ENCODE measurements around the gene SNTB2.
"Not testable (repeated sequence)": the region's sequence is repeated elsewhere in the genome, so short reads cannot be mapped to it uniquely, and the experiment has no call there.

SNTB2 gene

DNA sequence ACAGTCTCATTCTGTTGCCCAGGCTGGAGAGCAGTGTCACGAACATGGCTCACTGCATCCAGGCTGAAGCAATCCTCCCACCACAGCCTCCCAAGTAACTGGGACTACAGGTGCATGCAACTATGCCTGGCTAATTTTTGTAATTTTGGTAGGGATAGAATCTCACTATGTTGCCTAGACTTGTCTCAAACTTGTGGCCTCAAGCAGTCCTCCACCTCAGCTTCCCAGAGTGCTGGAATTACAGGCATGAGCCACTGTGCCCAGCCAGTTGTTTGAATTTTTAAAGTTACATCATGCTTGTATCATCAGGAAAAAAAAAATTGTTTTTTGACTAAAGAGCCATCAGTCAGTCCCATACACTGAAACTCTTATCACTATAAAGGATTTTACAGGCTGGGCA lies 107.1 kb downstream of the SNTB2 start:
- no peak for DNase-seq

DNA sequence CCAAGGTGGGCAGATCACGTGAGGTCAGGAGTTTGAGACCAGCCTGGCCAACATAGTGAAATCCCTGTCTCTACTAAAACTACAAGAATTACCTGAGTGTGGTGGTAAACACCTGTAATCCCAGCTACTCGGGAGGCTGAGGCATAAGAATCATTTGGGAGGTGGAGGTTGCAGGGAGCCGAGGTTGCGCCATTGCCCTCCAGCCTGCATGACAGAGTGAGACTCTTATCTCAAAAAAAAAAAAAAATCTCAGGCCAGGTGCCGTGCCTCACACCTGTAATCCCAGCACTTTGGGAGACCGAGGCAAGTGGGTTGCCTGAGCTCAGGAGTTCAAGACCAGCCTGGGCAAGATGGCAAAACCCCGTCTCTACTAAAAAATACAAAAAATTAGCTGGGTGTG lies 109.8 kb downstream of the SNTB2 start:
- not testable (repeated sequence) for DNase-seq

DNA sequence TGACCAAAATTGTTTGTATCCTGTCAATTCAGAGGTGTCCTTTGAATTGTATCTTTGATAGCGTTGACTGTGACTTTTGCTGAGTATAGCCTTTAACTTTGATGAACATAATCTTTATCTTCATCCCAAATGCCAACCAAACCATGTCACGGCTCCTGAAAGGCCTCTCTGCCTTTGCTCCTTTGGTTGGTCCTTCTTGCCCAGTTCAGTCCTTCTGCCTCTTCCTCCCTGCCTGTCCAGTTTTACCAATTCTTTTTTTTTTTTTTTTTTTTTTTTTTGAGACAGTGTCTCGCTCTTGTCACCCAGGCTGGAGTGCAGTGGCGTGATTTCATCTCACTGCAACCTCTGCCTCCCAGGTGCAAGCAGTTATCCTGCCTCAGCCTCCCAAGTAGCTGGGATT lies 111.3 kb downstream of the SNTB2 start:
- DNase-seq: no peak

DNA sequence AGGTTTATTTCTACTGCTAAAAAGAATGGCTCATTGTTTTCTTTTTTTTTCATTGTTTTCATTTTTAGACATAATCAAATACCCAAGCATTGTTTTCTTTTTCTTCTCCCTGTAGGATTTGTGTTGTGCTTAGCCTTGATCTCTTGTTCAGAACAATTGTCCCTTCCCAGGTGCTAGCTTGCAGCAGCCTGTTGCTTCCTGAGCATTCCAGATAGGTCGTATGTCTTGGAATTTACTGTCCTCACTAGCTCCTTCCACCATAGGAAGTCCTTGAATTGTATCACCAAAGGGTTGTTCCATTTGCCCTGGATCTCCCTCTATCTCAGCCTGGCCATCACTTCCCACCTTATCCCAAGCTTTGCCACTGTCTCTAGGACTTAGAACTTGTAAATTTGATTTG lies 114.2 kb downstream of the SNTB2 start:
- no peak for DNase-seq

DNA sequence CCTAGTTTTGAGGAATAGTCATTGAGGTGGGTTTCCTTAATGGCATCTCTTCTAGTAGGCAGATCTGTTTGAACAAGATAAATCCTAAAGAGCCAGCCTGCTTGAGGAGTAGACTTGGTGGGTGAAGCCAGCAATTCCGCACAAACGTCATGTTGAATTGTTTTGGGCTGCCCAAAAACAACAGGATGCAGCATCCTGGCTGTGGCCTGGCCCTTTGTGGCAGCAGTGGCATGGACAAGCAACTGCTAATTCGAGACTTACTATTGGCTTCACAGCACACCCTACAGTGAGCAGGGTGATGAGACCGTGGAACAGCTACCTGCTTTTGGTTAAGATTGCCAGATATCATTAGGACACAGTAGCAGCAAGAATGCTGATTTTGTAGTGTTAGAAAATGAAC lies 114.9 kb downstream of the SNTB2 start:
- no peak for DNase-seq

DNA sequence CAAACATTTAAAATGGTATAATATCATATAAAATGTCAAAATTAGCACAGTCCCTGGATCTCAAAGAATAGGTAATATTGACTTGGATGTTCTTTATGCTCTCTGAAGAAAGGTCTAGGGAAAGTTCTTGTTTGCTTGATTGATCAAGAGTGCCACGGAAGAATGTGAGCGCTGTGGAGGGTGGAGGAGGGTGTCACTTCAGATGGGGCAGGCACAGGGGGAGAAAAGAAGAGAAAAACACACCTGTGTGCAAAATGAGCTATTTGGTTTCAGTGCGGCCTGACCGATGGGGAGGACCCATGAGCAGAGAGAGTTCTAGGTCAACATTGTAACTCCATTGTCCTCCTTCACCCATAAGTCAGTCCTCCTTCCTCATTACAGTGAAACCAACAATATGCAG lies 115.3 kb downstream of the SNTB2 start:
- DNase-seq: no peak

DNA sequence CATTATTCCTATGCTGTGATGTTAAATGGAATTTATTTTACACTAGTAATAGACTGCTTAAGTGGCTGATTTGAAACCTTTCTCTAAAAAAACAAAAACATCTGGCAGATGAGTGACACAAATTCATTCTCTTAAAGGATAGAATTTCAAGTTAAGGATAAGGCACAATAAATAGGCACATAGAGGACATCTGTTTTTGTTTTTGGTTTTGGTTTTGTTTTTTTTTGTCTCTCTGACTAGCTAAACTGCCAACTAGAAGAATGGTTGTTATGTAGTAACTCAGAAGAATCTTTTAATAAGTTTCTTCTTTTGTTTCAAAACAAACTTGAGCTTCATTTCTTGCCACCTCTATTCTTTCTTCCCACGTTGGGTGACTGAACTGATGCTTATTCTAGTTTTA lies 119.1 kb downstream of the SNTB2 start:
- DNase-seq: no peak

DNA sequence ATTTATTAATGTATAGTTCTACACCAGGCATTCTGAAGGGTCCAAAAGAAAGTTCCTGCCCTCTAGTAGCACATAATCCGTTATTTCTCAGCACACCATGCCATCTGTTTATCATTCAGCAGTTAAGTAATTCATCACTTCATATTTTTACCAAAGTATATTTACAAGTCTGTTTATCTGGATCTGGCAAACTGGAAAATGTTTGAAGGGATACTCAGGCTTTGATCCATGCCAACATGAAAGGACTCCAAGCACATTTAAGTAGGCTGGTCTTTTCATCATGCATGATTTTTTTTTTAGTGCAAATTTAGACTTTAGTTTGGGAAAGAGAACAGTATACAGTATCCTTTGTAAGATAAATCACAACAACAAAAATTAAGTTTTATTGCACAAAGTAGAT lies 120.1 kb downstream of the SNTB2 start:
- DNase-seq: no peak

DNA sequence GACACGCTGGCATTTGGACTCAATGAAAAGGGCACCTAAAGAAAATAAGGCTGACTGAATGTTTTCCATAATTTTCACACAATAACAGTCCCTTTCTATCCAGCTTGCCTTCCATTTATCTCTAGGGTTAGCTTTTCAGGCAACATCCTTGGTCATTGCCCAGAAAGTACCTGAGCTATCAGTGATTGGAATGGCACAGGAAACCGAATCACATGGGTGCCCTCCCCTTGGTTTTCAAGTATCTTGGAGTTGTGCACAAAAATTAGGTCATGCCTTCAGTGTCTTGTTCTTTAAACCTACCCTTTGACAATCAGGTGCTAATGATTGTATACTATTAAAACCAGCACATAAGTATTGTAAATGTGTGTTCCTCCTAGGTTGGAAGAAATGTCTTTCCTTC lies 120.9 kb downstream of the SNTB2 start:
- no peak for DNase-seq

DNA sequence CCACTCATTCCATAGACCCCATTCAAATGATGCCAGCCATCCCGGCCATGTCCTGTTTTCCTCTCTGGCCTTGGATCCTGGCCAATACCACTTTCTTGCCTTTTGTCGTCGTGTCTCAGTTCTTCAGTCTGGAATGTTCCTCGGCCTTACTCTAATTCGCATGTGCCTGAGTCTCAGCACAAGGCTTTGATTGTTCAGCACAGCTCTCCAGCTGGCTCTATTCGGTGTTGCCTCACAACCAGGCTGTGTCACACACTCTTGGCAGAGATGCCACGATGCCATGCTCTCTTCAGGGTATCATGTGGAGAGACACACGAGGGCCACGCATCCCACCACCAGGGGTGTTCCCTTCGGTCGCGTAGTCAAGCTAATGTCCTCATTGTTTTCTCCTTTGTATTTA lies 122.4 kb downstream of the SNTB2 start:
- no peak for DNase-seq

DNA sequence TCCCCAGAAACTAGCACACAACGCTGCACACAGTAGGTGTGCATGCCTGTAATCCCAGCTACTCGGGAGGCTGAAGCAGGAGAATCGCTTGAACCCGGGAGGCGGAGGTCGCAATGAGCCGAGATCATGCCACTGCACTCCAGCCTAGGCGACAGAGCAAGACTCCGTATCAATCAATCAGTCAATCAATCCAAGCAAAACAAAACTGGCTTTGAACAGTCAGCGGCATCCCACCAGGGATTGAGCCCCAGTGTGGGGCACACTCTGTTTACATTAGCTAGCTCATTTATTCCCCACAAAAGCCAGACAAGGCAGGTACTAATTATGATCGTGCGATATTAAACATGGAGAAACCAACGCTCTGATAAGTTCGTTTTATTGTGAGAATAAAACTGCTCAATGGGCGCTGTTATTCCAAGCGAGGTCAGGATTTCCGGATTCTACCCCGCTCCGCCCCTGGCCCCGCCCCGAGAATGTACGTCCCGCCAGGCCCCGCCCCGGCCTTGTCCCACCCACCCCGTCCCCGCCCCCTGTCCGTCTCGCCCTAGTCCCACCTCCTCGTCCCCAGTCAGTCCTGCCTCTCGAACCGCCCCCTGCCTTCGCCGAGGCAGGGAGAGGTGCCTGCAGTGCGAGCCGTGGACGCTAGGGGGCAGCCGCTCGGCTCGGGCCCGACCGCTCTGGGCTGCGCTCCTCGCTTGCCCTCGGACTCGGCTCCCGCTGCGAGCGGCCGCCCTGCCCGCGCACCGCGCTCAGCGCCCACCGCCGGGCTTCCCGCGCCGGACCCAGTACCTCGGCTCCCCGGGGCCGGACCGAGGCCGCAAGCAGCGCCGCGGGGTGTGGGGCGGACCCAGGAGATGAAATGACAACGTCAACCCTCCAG lies 123.9 kb downstream of the SNTB2 start, which contains the start of gene VPS4A:
TSS of gene VPS4A (plus strand) at position 698 of the 880 bp plus-strand sequence. CDS start at position 860, 162 bp downstream.
- DNase-seq: peak; percentile 66 to 94

DNA sequence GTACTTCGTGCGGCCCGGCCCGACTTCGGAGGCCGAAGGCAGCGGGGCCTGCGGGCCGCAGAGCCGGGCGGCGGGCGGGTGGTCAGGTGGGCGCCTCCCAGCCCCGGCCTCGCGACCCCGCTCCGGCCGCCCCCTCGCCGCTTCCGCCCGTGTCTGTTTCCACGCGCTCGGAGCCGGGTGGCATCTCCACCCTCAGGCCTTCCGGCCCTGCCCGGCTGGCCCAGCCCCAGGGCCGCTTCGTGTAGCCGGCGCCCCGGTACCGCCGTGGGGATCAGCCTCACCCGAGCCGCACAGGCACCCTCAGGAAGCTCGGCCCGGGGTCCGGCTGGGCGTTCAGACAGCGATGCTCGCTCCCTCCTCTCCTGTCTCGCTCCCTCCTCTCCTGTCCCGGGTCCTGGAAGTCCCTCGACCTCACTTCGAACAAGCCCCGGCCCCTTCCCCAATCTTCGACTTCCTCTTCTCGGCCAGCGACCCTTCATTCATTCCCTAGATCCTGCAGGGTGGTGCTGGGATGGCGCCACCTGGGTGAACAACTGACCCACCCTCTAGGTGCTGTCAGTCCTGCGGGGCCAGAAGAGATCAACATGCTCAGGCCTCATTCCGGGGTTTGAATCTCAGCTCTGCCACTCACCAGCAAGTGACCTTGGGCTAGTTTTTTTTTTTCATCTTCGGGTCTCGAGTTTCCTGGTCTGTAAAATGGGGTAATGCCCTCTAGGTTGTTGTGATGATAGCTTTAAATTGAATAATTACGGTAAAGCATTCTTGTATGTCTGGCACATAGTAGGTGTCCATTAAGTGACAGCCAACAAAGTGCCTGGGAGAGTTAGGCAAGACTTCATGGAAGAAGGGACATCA lies 124.8 kb downstream of the SNTB2 start:
- DNase-seq: peak; percentile 2 to 59

DNA sequence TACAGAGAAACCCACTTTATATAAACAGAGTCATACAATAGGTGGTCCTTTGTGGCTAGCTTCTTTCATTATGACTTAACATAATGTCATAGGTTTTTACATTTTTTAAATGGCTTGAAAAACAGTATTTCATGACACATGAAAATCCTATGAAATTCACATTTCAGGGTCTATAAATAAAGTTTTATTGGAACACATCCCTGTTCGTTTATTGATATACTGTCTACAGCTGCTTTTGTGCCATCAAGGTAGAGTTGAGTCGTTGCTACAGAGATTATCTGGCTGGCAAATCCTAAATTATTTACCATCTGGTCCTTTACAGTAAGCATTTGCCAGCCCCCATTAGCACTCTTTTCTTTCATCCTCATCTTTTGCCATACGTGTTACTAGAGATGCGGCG lies 126.5 kb downstream of the SNTB2 start:
- DNase-seq: no peak

DNA sequence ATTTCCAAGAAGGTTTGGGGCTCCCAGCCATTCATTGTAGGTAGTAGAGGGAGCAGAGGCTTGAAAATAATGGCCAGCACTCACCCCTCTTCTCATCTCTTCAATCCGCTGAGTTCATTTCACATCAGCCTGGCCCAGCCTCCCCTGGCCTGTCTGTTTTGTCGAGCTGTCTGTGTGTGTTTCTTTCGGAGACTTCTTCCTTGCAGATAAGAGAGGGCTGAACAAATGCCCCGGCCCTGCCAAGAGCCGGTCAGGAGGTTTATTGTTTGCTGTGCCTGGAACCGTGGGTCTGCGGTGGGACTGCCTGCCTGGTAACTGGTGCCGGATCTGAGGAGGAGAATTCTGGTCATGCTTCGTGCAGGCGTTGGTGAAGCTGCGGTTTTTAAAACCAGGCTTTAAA lies 127.6 kb downstream of the SNTB2 start:
- DNase-seq: no peak

DNA sequence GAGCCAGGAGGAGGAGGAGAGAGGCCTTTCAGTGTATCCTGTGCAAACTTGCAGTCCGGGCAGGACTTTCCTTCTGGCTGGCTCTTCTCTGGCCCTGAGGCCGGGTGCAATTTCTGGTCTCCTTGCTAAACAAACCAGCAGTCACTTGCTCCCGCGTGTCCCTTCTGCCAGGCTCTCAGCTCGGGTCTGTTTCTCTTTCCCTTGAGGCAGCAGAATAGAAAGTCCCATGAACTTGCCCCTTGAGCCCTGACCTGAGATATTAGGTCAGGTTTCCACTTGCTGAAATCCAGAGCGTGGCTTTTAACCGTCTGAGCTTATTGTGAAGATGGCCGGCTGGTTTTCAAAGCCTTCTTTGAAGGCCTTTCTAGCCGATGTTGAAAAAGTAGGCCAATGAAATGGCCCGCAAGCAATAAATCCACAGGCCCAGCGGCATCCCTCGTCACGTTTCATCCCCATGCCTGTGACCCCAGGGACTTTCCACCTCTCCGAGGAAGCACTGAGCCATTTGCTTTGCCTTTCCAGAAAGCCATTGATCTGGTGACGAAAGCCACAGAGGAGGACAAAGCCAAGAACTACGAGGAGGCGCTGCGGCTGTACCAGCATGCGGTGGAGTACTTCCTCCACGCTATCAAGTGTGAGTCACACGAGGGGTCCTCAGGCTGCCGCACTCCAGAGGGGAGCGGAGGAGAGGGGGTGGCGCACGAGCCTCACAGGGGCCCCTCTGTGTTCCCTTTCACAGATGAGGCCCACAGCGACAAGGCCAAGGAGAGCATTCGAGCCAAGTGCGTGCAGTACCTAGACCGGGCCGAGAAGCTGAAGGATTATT lies 128.7 kb downstream of the SNTB2 start:
- DNase-seq: no peak

DNA sequence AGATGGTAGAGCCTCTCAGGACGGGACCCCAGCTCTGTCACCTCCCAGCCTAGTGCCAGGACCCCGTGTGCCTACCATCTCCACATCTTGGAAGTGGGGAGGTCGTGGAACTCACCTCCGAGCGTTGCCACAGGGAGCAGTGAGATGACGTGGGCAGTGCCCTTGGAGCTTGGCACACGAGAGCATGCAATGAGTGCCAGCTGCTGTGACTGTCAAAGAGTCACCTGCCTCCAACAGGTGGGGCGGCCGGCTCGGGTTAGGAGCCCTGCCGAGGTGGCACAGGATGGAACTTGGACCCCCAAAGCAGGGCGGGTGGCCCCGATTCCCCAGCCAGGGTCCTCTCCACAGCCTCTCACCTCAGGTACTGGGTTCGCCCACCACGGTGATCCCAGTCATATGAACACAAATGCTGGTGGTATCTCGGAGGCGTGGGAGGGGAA lies 129.7 kb downstream of the SNTB2 start:
- DNase-seq: no peak

DNA sequence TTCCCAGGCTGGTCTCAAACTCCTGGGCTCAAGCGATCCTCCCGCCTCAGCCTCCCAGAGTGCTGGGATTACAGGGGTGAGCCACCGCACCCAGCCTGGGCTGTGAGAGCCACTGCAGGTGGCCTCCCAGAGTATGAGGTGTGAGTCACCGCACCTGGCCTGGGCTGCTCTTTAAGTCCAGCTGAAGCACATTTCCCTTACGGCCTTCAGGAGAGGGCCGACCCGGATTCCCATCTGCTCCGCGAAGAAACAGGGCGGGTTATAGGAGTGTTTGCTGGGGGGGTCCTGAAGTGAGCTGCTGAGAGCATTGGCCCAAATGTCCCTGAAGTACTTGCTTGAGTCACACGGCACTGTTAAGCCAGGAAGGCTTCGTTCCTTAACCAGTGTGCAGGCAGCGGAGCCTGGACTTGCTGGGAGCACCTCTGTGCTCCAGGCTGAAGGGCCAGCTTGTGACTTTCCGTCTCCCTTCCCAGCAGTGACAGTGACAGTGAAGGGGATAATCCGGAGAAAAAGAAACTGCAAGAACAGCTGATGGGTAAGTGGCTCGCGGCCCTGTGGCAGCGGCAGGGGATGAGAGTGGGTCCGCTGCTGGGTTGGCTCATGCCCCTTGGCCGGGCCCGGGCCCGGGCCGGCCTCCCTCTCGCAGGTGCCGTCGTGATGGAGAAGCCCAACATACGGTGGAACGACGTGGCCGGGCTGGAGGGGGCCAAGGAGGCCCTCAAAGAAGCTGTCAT lies 131.4 kb downstream of the SNTB2 start:
- DNase-seq: no peak

DNA sequence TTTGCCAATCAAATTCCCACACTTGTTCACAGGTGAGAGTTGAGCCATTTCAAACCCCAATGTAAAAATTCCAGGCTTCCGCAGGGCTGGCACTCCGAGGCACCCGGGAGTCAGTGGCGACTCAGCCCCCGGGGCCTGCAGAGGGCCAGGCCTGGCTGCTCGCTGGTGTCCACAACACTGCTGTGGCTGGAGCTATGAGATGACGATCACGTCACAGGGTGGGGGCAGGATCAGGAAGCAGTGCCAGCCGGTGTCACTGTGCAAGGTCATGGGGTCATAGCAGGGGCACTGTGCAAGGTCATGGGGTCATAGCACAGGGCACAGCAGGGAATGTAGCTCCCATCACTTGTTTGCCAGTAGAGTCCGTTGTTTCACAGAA lies 131.9 kb downstream of the SNTB2 start:
- no peak for DNase-seq

DNA sequence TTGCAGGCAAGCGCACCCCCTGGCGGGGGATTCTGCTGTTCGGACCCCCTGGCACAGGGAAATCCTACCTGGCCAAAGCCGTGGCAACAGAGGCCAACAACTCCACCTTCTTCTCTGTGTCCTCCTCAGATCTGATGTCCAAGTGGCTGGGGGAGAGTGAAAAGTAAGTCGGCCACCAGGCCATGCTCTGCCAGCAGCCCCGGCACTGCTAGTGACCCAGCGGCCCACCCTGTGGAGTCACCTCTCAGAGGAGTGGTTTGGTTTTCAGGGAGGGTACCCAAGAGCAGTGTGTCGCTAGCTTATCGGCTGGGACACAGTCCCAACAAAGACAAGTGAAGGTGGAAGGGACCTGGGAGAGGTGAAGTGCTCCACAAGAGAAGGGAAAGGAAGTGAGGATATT lies 132.4 kb downstream of the SNTB2 start:
- no peak for DNase-seq

DNA sequence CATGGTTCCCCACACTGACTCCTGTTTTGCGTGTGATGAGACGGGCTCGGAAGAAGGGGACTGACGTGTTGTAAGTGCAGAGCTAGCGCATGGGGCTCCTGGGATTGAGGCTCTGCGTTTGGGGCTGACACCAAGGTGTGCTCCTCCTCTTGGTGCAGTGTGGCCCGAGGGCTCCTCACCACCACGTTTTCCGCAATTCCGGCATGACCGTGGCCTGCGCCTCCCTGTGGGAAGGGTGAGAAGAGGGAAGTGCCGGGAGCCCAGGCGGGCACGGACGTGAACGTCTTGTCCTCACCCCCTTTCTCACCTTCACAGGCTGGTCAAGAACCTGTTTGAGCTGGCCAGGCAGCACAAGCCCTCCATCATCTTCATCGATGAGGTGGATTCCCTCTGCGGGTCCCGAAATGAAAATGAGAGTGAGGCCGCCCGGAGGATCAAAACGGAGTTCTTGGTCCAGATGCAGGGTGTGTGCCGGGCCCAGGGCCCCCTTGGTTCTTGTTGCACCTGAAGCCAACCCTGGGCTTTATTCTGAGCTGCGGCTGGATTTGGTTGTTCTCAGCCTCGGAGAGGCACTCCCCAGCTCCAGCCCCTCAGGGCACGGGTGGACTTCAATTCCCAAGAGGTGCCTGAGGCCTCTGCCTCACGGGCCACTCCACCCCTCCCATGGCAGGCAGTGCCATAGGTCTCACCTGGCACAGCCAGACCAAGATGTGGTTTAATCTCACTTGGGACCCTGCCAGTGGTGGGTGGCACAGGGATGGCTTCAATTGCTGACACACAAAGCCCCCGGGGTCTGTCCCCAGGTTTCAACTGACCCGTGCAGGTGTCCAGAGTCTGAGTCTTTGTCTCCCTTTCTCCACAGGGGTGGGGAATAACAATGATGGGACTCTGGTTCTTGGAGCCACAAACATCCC lies 133.1 kb downstream of the SNTB2 start:
- no peak for DNase-seq

DNA sequence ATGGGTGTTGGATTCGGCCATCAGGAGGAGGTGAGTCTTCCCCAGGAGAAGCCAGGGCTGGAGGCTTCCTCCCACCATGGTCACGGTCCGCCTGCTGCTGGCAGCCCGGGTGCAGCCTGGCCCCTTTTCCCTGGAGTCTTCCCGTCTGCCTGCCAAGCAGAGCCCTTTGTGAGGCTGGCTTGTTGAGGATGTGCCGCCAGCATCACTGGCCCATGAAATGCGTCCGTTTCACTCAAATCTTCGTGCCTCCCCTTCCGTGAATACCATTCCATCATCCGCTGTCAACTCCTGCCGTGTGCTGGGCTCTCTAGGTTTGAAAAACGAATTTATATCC lies 133.7 kb downstream of the SNTB2 start:
- no peak for DNase-seq
